Hepatocyte (in vitro differentiated cells): ENCODE measurements around the gene RAP1GAP.

ENCODE experiments used
- CTCF ChIP-seq: fragments of 200-600 bp; sonication (generic); IDR thresholded peaks from 2 replicates; pipeline ENCODE4 v1.5.1; 2016; ENCODE audit warnings: antibody characterized with exemption, mild to moderate bottlenecking; ENCODE audit not compliant: poor library complexity
- EZH2 ChIP-seq: fragments of 200-600 bp; sonication (generic); IDR thresholded peaks from 2 replicates; pipeline ENCODE4 v1.6.1; 2016; ENCODE audit warnings: antibody characterized with exemption, mild to moderate bottlenecking, borderline replicate concordance
- EZH2phosphoT487 ChIP-seq: fragments of 200-600 bp; sonication (generic); IDR thresholded peaks from one replicate; pipeline ENCODE4 v1.6.1; 2018; ENCODE audit warnings: antibody characterized with exemption, mild to moderate bottlenecking, low read depth, moderate library complexity; ENCODE audit not compliant: unreplicated experiment, severe bottlenecking

- no peak for TF ChIP-seq CTCF
- no peak for TF ChIP-seq EZH2
- TF ChIP-seq EZH2phosphoT487, result no peak
Observed at GRCh38 chr1:21648352-21648730, 20.8 kb downstream of the RAP1GAP start.
